Endodermal cell (in vitro differentiated cells): ENCODE results near the gene KIF27. TPM values are rescaled to one million over a fixed set of nuclear protein-coding genes. Genes with fewer than 3 reads are reported as not detected.
"Not testable (repeated sequence)": the region's sequence is repeated elsewhere in the genome, so short reads cannot be mapped to it uniquely, and the experiment has no call there.

ENCODE experiments used
- DNase-seq: peaks from one replicate; pipeline ENCODE4 v3.0.0-alpha.2; 2017
- H3K27ac ChIP-seq: 2 replicates; pipeline ENCODE4 v1.5.1; 2013; ENCODE audit warnings: mild to moderate bottlenecking, low read depth, low read length, moderate library complexity
- H3K27me3 ChIP-seq: 2 replicates; pipeline ENCODE4 v1.6.1; 2013; ENCODE audit warnings: mild to moderate bottlenecking, low read length, moderate library complexity; ENCODE audit not compliant: insufficient read depth, control insufficient read depth, poor library complexity, severe bottlenecking
- H3K36me3 ChIP-seq: 2 replicates; pipeline ENCODE4 v1.7.0; 2013; ENCODE audit warnings: mild to moderate bottlenecking, low read length, moderate library complexity; ENCODE audit not compliant: control insufficient read depth, insufficient read depth
- H3K4me1 ChIP-seq: one replicate; pipeline ENCODE4 v1.7.0; 2013; ENCODE audit warnings: low read length; ENCODE audit not compliant: control insufficient read depth, insufficient read depth
- H3K4me3 ChIP-seq: 2 replicates; pipeline ENCODE4 v1.5.1; 2013; ENCODE audit warnings: mild to moderate bottlenecking, low read length, moderate library complexity
- H3K9ac ChIP-seq: 2 replicates; pipeline ENCODE4 v1.6.1; 2013; ENCODE audit warnings: mild to moderate bottlenecking, low read length, moderate library complexity; ENCODE audit not compliant: poor library complexity, severe bottlenecking; ENCODE audit errors: extremely low read depth
- H3K9me3 ChIP-seq: 2 replicates; pipeline ENCODE4 v1.6.1; 2013; ENCODE audit warnings: mild to moderate bottlenecking, low read length, moderate library complexity; ENCODE audit not compliant: control insufficient read depth
- H3K27ac Mint-ChIP-seq: 2 replicates; pipeline ENCODE4 v1.8.0; 2020; ENCODE audit warnings: mixed read lengths
- H3K27me3 Mint-ChIP-seq: 2 replicates; pipeline ENCODE4 v1.8.0; 2021; ENCODE audit warnings: mild to moderate bottlenecking, mixed read lengths; ENCODE audit not compliant: insufficient read depth
- H3K36me3 Mint-ChIP-seq: 2 replicates; pipeline ENCODE4 v1.8.0; 2020; ENCODE audit warnings: low read depth, mixed read lengths
- H3K4me1 Mint-ChIP-seq: 2 replicates; pipeline ENCODE4 v1.8.0; 2020; ENCODE audit warnings: mixed read lengths
- H3K4me3 Mint-ChIP-seq: 2 replicates; pipeline ENCODE4 v1.8.0; 2020; ENCODE audit warnings: mild to moderate bottlenecking, moderate library complexity, mixed read lengths
- H3K9me3 Mint-ChIP-seq: 2 replicates; pipeline ENCODE4 v1.8.0; 2020; ENCODE audit warnings: mild to moderate bottlenecking, mixed read lengths
- CTCF ChIP-seq: fragments of 200-600 bp; sonication (generic); conservative IDR thresholded peaks from 2 replicates; pipeline ENCODE4 v1.5.0; 2021; ENCODE audit warnings: antibody characterized with exemption, mild to moderate bottlenecking
- WGBS, 2 experiments: methylation state at CpG; one replicate each; pipeline versions ENCODE4 v1.1.5 to v1.1.7; 2013; ENCODE audit warnings: missing lambda C conversion rate in 2 of 2, mixed read lengths in 1 of 2; ENCODE audit not compliant: insufficient coverage in 1 of 2, insufficient read length in 1 of 2; 5-methylcytosine and 5-hydroxymethylcytosine counted together
- total RNA-seq, 2 donors: library from RNA; stranded (reverse); fragmentation: NEBNext Ultra II Directional in 1 of 2; extraction: Animal tissue kit (Norgen Biotek cat#: 25700) in 1 of 2; gene quantifications; 2 replicates in 1 of 2; 3 replicates in 1 of 2; pipeline ENCODE4 v1.2.1, GENCODE V29; 2021

The KIF27 gene
- total RNA-seq, 2 donors from 2014 or later: 12.0 to 19.5 TPM

DNA sequence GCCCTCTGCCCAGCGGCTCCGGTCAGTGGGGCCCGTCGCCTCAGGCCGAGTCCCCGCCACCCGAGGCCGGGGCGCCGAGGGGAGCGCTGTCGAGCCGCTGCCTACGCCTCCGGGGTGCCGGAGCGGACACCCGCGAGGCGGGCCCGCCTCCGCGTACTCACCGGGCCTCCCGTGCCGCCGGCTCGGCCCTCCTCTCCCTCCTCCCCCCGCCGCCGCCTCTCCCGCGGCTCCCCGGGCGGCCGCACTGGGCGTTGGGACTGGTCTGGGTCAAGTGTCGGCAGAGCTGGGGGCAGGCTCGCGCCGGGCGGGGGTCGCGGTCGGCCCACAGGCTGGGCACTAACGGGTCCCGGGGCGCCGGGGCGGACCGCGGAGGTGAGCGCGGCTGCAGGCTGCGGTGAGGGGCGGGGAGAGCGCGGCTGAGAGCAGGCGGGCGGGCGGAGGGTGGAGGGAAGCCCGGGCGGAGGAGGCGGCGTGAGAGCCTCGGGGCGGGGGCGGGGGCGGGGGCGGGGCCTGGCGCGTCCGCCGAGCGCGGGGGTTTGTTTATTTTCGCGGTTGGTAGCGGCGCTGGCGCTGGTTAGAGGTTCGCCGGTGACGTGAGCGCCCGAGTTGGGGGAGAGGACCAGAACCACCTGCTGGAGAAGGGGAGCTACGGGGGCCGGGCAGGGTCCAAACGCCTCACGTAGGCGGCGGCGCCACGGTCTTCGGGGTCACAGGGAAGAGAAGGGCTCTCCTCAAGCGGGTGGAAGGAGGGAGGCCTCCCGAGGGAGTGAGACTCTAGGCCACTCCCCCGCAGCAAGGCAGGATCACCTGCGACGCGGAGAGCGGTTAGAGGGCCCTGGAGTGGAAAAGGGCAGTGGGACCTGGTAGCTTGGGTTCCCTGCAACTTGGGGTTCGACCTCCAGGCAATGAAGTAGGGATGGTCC is 103.6 kb downstream of the KIF27 start, which contains the start of gene GKAP1:
TSS of gene GKAP1 (minus strand) at position 414 of the 923 bp plus-strand sequence. CDS start 11,252 bp downstream, outside the sequence.
- not testable (repeated sequence) for H3K9me3 Mint-ChIP-seq, H3K4me3 Mint-ChIP-seq, H3K36me3 Mint-ChIP-seq, H3K4me1 ChIP-seq, H3K27me3 Mint-ChIP-seq, H3K36me3 ChIP-seq, H3K9me3 ChIP-seq, H3K4me1 Mint-ChIP-seq, H3K27ac ChIP-seq
- peak within 1 kb of the TSS; percentile 84 for H3K4me3 ChIP-seq
- H3K27ac Mint-ChIP-seq: peak within 1 kb of the TSS; percentile 79
- peak; percentile 13 for TF ChIP-seq CTCF
- peaks cover 19% of the 10 kb centered on the region for H3K27me3 ChIP-seq
- H3K9ac ChIP-seq: peak within 1 kb of the TSS; percentile 25
- WGBS, 2 experiments: 0% methylated on average over 10 to 98 of the region's 103 CpGs
- peak; percentile 92 for DNase-seq

DNA sequence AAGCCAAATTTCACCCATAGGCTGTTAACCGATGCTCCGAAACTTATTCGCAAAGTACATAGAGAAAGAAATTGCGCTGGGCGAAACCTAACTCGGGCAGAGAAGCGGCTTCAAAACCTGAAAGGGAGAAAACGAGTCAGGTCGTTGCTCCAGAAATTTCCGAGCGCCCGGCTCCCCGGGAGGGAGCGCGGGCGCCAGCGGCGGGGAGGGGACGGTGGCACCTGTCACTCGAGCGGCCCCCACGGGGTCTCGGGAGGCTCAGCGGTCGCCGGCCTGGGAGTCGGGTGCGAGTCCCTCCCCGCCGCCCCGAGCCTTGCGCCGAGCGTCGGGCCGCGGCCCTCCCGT is 104.2 kb downstream of the KIF27 start:
- peak overlapping the region; percentile 25 for H3K9ac ChIP-seq
- WGBS, 2 experiments: 0 to 1% methylated on average over 21 to 38 of the region's 38 CpGs
- H3K9me3 Mint-ChIP-seq, H3K27ac ChIP-seq, H3K4me1 Mint-ChIP-seq, DNase-seq, H3K9me3 ChIP-seq, H3K27ac Mint-ChIP-seq, H3K36me3 Mint-ChIP-seq, H3K36me3 ChIP-seq, H3K4me3 Mint-ChIP-seq, H3K27me3 Mint-ChIP-seq, H3K4me1 ChIP-seq: not testable (repeated sequence)
- H3K4me3 ChIP-seq: peak overlapping the region; percentile 84
- H3K27me3 ChIP-seq: peaks cover 19% of the 10 kb centered on the region

DNA sequence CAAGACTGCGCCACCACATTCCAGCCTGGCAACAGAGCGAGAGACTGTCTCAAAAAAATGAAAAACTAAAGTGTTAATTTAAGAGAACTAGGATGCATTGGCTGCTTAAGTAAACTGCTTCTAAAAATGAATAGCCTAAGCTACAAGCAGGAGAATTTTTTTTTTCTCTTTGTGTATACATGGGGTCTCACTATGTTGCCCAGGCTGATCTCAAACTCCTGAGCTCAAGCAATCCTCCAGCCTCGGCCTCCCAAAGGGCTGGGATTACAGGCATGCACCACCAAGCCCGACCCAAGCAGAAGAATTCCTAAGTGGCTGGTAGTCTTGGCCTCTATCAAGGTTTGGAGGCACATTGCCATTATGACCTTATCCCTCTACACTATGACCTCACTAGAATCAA is 106.1 kb downstream of the KIF27 start:
- H3K4me3 ChIP-seq, H3K4me3 Mint-ChIP-seq, H3K27ac Mint-ChIP-seq, H3K9ac ChIP-seq, H3K9me3 ChIP-seq, H3K4me1 Mint-ChIP-seq, H3K27ac ChIP-seq, H3K9me3 Mint-ChIP-seq, H3K36me3 ChIP-seq, H3K27me3 Mint-ChIP-seq, H3K4me1 ChIP-seq, DNase-seq, H3K36me3 Mint-ChIP-seq: not testable (repeated sequence)
- peaks cover 18% of the 10 kb centered on the region for H3K27me3 ChIP-seq
- WGBS, 2 experiments: 95 to 97% methylated on average over 3 to 4 of the region's 4 CpGs

GRCh38 chr9:83809213-83809612 is 112.0 kb downstream of the KIF27 start:
- H3K27ac Mint-ChIP-seq: not testable (repeated sequence)

DNA sequence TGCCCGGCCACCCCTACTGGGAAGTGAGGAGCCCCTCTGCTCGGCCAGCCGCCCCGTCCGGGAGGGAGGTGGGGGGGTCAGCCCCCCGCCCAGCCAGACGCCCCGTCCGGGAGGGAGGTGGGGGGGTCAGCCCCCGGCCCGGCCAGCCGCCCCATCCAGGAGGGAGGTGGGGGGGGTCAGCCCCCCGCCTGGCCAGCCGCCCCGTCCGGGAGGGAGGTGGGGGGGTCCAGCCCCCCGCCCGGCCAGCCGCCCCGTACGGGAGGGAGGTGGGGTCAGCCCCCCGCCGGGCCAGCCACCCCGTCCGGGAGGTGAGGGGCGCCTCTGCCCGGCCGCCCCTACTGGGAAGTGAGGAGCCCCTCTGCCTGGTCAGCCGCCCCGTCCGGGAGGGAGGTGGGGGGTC is 116.8 kb downstream of the KIF27 start:
- peaks cover 19% of the 10 kb centered on the region for H3K36me3 ChIP-seq
- H3K27me3 Mint-ChIP-seq, H3K4me3 ChIP-seq, H3K4me3 Mint-ChIP-seq, H3K9ac ChIP-seq, H3K27ac Mint-ChIP-seq, DNase-seq, H3K9me3 ChIP-seq, H3K27me3 ChIP-seq, H3K27ac ChIP-seq, H3K4me1 ChIP-seq, H3K4me1 Mint-ChIP-seq: not testable (repeated sequence)
- Mint-ChIP-seq H3K9me3 (peaks cover 19% of the 10 kb centered on the region), H3K36me3 (peaks cover 30% of the 10 kb centered on the region)
- 96% methylated on average over 24 of the region's 31 CpGs; no CpG with 5 or more reads in 1 of the 2 experiments for WGBS, 2 experiments

More at GRCh38 chr9:83809213-83809612, 112.0 kb downstream of the KIF27 start:
- H3K4me1 ChIP-seq, H3K9me3 Mint-ChIP-seq, H3K27me3 ChIP-seq, H3K4me1 Mint-ChIP-seq, DNase-seq, H3K27ac ChIP-seq, H3K9me3 ChIP-seq, H3K4me3 Mint-ChIP-seq, H3K27me3 Mint-ChIP-seq, H3K9ac ChIP-seq, H3K36me3 ChIP-seq, H3K4me3 ChIP-seq: not testable (repeated sequence)
- H3K36me3 Mint-ChIP-seq: peaks cover 17% of the 10 kb centered on the region
- WGBS, 2 experiments: 86 to 88% methylated on average over 1 of the region's 1 CpG

DNA sequence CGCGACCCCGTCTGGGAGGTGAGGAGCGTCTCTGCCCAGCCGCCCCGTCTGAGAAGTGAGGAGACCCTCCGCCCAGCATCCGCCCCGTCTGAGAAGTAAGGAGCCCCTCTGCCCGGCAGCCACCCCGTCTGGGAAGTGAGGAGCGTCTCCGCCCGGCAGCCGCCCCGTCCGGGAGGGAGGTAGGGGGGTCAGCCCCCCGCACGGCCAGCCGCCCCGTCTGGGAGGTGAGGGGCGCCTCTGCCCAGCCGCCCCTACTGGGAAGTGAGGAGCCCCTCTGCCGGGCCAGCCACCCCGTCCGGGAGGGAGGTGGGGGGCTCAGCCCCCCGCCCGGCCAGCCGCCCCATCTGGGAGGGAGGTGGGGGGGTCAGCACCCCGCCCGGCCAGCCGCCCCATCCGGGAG is 117.3 kb downstream of the KIF27 start:
- DNase-seq, H3K27ac Mint-ChIP-seq, H3K4me1 Mint-ChIP-seq, H3K9ac ChIP-seq, H3K4me1 ChIP-seq, H3K27me3 Mint-ChIP-seq, H3K27me3 ChIP-seq, H3K9me3 ChIP-seq, H3K4me3 Mint-ChIP-seq, H3K4me3 ChIP-seq, H3K27ac ChIP-seq: not testable (repeated sequence)
- Mint-ChIP-seq H3K36me3 (peaks cover 32% of the 10 kb centered on the region), H3K9me3 (peaks cover 19% of the 10 kb centered on the region)
- WGBS, 2 experiments: 97% methylated on average over 21 of the region's 33 CpGs; no CpG with 5 or more reads in 1 of the 2 experiments
- peaks cover 21% of the 10 kb centered on the region for H3K36me3 ChIP-seq
